ENCODE measurements around the gene SCGB3A1. TPM values are rescaled to one million over a fixed set of nuclear protein-coding genes. Genes with fewer than 3 reads are reported as not detected.

SCGB3A1 gene
- total RNA-seq, 1 donor, result not detected

DNA sequence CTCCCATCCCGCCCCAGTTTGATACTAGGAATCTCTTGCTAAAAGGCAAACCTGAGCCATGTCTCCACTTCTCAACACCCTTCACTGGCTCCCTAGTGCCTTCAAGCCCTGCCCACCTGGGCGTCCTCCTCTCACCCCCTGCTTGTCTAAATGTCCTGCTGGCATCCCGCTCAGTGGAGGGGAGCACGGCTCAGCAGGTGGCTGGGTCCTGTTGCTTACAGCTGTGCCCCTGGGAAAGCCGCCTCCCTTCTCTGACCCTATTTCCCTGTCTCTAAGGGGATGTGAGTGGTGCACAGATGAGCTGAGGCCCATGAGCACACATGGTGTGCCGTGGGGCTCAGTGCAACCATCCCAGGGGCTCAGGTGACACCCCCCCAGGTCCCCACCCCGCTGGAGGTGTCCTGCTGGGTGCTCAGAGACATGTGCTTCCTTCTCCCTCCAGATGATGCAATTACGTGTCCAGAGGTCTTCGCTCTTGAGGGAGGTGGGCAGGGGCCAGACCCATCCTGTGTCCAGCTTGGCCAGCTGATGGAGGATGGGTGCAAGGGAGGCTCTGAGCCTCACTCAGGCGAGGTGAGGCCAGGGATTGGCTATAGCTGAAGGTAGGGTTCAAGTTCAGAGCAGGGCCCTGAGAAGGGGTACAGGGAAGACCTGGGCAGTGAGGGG, 34.0 kb upstream of the SCGB3A1 start:
- no peak overlapping the region for H3K4me3 ChIP-seq (ENCODE audit: low read depth, low read length)
- no peak for DNase-seq (ENCODE audit: low read depth)
- TF ChIP-seq, protein P1, sequence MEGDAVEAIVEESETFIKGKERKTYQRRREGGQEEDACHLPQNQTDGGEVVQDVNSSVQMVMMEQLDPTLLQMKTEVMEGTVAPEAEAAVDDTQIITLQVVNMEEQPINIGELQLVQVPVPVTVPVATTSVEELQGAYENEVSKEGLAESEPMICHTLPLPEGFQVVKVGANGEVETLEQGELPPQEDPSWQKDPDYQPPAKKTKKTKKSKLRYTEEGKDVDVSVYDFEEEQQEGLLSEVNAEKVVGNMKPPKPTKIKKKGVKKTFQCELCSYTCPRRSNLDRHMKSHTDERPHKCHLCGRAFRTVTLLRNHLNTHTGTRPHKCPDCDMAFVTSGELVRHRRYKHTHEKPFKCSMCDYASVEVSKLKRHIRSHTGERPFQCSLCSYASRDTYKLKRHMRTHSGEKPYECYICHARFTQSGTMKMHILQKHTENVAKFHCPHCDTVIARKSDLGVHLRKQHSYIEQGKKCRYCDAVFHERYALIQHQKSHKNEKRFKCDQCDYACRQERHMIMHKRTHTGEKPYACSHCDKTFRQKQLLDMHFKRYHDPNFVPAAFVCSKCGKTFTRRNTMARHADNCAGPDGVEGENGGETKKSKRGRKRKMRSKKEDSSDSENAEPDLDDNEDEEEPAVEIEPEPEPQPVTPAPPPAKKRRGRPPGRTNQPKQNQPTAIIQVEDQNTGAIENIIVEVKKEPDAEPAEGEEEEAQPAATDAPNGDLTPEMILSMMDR (IDR thresholded peaks at IDR 0.05; ENCODE audit: insufficient read depth, low read depth, low read length), result no peak

DNA sequence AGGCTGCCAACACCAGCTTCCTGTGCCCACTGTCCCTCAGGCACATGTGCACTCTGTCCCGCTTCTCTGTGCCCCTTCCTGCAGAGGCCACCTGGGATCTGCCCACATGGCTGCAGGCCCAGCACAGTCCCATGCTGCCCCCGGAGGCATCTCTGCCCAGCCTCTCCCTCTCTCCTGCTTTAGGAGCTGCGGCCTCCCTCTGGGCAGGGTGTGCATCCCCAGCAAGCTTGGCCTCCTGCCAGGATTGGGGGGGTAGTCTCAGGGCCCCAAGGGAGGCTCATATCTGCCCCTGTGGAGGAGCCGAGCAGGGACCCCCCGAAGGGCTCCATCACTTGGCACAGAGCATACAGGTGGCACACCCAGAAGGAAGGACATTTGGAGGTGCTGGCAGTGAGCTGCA, 33.3 kb upstream of the SCGB3A1 start:
- no peak overlapping the region for H3K4me3 ChIP-seq (ENCODE audit: low read depth, low read length)
- TF ChIP-seq, protein P1 (IDR thresholded peaks at IDR 0.05; ENCODE audit: insufficient read depth, low read depth, low read length), result no peak
- DNase-seq (ENCODE audit: low read depth), result no peak

DNA sequence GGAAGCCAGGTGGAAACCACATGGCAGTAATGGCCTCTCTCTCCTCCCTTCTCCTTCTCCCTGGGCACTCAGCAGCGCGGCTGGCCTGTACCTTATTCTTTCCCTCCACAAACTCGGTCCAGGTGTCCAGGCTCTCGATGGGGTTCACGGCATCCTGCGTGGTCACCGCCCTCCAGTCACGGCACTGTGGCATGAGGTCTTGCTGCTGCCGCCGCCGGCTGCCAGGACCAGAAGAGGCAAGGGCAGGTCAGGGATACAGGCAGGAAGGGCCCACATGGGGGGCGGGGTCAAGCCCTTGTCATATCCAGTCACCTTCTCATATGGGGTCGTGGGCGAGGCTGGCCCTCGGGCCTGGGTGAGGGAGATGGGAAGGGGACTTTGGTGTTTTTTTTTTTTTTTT, 32.5 kb upstream of the SCGB3A1 start:
- no peak overlapping the region for H3K4me3 ChIP-seq (ENCODE audit: low read depth, low read length)
- no peak for DNase-seq (ENCODE audit: low read depth)
- TF ChIP-seq, protein P1 (IDR thresholded peaks at IDR 0.05; ENCODE audit: insufficient read depth, low read depth, low read length), result no peak

DNA sequence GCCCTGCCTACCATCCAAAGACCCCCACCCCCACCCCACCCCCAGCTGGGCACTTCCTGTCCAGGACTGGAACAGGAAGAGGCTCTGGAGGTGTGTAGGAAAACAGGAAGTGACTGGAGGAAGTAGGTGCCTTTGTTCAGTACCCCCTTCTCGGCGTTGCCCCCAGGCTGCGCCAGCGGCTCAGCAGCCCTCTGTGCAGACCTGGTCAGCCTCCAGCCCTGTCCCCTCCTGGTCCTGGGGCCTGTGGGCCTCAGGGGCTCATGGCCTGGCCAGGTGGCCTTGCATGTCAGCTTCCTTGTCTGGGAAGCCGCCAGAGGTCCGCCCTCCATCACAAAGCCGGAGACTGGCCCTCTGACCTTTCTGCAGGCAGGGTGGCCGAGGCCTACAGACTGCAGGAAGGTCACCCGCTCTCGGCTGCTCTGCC, 32.1 kb upstream of the SCGB3A1 start:
- TF ChIP-seq, protein P1 (IDR thresholded peaks at IDR 0.05; ENCODE audit: insufficient read depth, low read depth, low read length), result no peak
- no peak overlapping the region for H3K4me3 ChIP-seq (ENCODE audit: low read depth, low read length)
- DNase-seq (ENCODE audit: low read depth), result no peak

DNA sequence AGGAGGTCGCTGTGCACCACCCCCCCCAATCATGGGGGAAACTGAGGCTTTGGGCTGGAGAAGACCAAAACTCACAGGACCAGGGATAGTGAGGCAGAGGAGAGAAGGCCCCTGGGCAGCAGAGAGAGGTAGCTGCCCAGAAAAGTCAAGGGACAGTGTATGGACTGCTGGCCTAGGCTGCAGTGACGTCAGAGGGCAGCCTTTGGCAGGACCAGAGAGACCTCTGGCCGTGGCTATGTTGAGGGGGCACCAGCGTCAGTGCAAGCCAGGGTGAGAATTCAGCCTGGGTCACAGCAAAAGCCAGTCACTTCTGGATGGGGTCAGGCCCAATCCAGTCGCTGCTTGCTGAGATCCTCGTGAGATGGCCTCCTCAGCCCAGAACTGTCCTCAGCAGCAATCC, 31.6 kb upstream of the SCGB3A1 start:
- TF ChIP-seq, protein P1 (IDR thresholded peaks at IDR 0.05; ENCODE audit: insufficient read depth, low read depth, low read length), result no peak
- H3K4me3 ChIP-seq (ENCODE audit: low read depth, low read length), result no peak overlapping the region
- no peak for DNase-seq (ENCODE audit: low read depth)

DNA sequence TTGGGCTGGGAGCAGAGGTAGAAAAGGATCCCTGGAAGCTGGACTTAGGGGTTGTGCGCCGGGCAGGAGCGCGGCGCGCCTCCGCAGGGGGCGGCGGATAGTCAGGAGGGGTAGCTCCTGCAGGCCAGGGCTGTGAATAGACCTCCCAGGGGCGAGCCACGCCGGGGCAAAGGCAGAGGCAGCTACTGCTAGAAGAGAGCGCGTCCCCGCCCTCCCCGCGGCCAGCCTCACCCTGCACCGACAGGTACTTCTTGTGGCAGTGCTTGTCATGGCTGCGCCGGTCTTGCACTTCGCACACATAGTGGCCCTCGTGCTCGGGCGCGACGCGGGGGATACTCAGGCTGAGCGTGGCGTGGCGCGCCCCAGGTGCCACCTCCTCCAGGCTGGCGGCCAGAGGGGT, 30.0 kb upstream of the SCGB3A1 start:
- no peak overlapping the region for H3K4me3 ChIP-seq (ENCODE audit: low read depth, low read length)
- TF ChIP-seq, protein P1 (IDR thresholded peaks at IDR 0.05; ENCODE audit: insufficient read depth, low read depth, low read length), result no peak
- no peak for DNase-seq (ENCODE audit: low read depth)

DNA sequence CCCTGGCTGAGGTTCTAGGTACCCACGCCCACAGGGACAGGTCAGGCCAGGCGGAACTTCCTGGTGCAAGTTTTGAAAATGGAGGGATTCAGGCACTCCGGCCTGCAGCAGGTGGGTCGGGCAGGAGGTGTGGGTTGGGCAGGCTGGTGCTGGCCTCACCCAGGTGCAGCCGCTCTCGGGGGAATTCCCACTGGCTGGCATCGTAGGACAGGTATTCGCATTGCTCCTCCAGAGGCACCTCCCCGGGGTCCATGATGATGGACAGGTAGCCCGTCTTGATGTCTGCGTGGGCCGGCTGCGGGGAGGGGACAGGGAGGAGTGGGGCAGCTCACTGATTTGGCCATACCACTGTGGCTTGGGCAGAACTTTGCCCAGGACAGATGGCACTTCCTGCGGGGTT, 28.7 kb upstream of the SCGB3A1 start:
- TF ChIP-seq, protein P1 (IDR thresholded peaks at IDR 0.05; ENCODE audit: insufficient read depth, low read depth, low read length), result no peak
- no peak for DNase-seq (ENCODE audit: low read depth)
- H3K4me3 ChIP-seq (ENCODE audit: low read depth, low read length), result no peak overlapping the region

Data from fibroblast of villous mesenchyme (primary cell).